DMS114 treated with DMSO at 0.1 percent for 48 hours (cell line): ENCODE measurements around the gene SND1.

Experiments used
- DNase-seq: peaks from one replicate; lab custom pipeline; 2025; ENCODE audit not compliant: unreplicated experiment; lab: John Stamatoyannopoulos, UW

Gene SND1

GRCh38 chr7:127651556-127652332 is at the start of gene SND1:
TSS of gene SND1 (plus strand) at chr7:127652194. CDS start at chr7:127652374, 180 bp downstream.
- peak; percentile 96 for DNase-seq

- no peak for DNase-seq
These were observed 43.5 kb upstream of the SND1 start for GRCh38 chr7:127608446-127608845.

GRCh38 chr7:127609297-127609696 is 42.7 kb upstream of the SND1 start:
- no peak for DNase-seq

GRCh38 chr7:127612263-127612662 is 39.7 kb upstream of the SND1 start:
- no peak for DNase-seq

GRCh38 chr7:127616724-127617123 is 35.3 kb upstream of the SND1 start:
- no peak for DNase-seq

GRCh38 chr7:127618042-127618441 is 34.0 kb upstream of the SND1 start, which contains the start of gene PAX4:
TSS of gene PAX4 (minus strand) at chr7:127618142. CDS start at chr7:127615928, 2,214 bp downstream.
- no peak for DNase-seq

- no peak for DNase-seq
These were observed 33.2 kb upstream of the SND1 start for GRCh38 chr7:127618775-127619174.

GRCh38 chr7:127619681-127620405 is 32.2 kb upstream of the SND1 start:
- no peak for DNase-seq

GRCh38 chr7:127620406-127621233 is 31.4 kb upstream of the SND1 start:
- DNase-seq, result no peak

GRCh38 chr7:127625331-127625730 is 26.7 kb upstream of the SND1 start:
- no peak for DNase-seq

- DNase-seq, result no peak
These were observed 23.5 kb upstream of the SND1 start for GRCh38 chr7:127628445-127628844.

- no peak for DNase-seq
These were observed 22.6 kb upstream of the SND1 start for GRCh38 chr7:127629268-127629854.

GRCh38 chr7:127632276-127632910 is 19.6 kb upstream of the SND1 start:
- DNase-seq, result no peak

GRCh38 chr7:127635659-127636285 is 16.2 kb upstream of the SND1 start:
- no peak for DNase-seq

GRCh38 chr7:127638197-127638596 is 13.8 kb upstream of the SND1 start:
- no peak for DNase-seq

- no peak for DNase-seq
These were observed 7.5 kb upstream of the SND1 start for GRCh38 chr7:127644484-127644883.

GRCh38 chr7:127647636-127648035 is 4.4 kb upstream of the SND1 start:
- no peak for DNase-seq

GRCh38 chr7:127648986-127649385 is 3.0 kb upstream of the SND1 start:
- DNase-seq, result no peak

GRCh38 chr7:127650847-127651555 is 993 bp upstream of the SND1 start:
- DNase-seq, result peak; percentile 27
